NT2/D1 (cell line): ENCODE data around the gene GNAO1.

Experiments
- DNase-seq: peaks from one replicate; pipeline ENCODE4 v3.0.0-alpha.2; 2011; ENCODE audit warnings: low read depth, low spot score
- H3K27me3 ChIP-seq: 2 replicates; pipeline ENCODE4 v1.6.0; 2011; ENCODE audit warnings: mild to moderate bottlenecking; ENCODE audit not compliant: insufficient read length, insufficient read depth
- H3K36me3 ChIP-seq: 2 replicates; pipeline ENCODE4 v1.6.1; 2011; ENCODE audit warnings: mild to moderate bottlenecking, low read length, mixed read lengths; ENCODE audit not compliant: insufficient read depth, insufficient read length
- H3K4me1 ChIP-seq: 2 replicates; pipeline ENCODE4 v1.5.1; 2011; ENCODE audit not compliant: insufficient read depth, insufficient read length
- H3K4me3 ChIP-seq: 2 replicates; pipeline ENCODE4 v1.5.1; 2011; ENCODE audit warnings: low read depth; ENCODE audit not compliant: insufficient read length
- H3K9ac ChIP-seq: 2 replicates; pipeline ENCODE4 v1.6.0; 2011; ENCODE audit warnings: low read depth; ENCODE audit not compliant: insufficient read length
- H3K9me3 ChIP-seq: 2 replicates; pipeline ENCODE4 v1.5.1; 2011; ENCODE audit warnings: mild to moderate bottlenecking, low read length; ENCODE audit not compliant: insufficient read depth
- SUZ12 ChIP-seq: IDR thresholded peaks from 2 replicates; pipeline ENCODE4 v1.6.1; 2011; ENCODE audit not compliant: insufficient read length, insufficient read depth; ENCODE audit errors: extremely low read depth
- YY1 ChIP-seq: IDR thresholded peaks from 2 replicates; pipeline ENCODE4 v1.6.1; 2011; ENCODE audit not compliant: insufficient read length, insufficient read depth
- ZNF274 ChIP-seq: IDR thresholded peaks from 2 replicates; pipeline ENCODE4 v1.6.1; 2011; ENCODE audit warnings: mild to moderate bottlenecking, low read depth, low read length

GNAO1 gene

DNA sequence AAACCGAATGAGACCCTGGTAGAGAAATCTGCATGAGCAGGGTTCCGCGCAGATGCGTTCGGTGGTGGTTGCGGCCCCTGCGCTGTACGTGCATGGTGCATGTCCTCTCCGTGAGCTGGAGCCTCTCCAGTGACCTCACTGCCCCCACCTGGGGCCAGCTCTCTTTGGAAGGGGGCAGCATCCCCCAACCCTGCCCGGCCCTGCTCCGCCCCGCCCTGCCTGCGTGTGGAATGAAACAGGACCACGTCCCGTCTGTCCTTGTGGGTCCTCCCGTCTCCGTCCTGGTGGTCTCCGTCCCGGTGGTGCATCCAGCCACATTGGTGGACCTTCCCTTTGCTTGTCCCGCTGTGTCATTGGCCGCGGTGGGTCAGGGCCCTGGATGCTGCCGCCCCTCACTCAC is 149.1 kb downstream of the GNAO1 start:
- no peaks in the 10 kb centered on the region for H3K36me3 ChIP-seq
- no peak overlapping the region for H3K4me3 ChIP-seq
- H3K9me3 ChIP-seq = no peaks in the 10 kb centered on the region
- H3K9ac ChIP-seq = no peak overlapping the region
- no peaks in the 10 kb centered on the region for H3K27me3 ChIP-seq
- no peak for TF ChIP-seq SUZ12
- no peak for TF ChIP-seq YY1
- no peak for TF ChIP-seq ZNF274
- peaks cover 20% of the 10 kb centered on the region for H3K4me1 ChIP-seq
- no peak for DNase-seq

DNA sequence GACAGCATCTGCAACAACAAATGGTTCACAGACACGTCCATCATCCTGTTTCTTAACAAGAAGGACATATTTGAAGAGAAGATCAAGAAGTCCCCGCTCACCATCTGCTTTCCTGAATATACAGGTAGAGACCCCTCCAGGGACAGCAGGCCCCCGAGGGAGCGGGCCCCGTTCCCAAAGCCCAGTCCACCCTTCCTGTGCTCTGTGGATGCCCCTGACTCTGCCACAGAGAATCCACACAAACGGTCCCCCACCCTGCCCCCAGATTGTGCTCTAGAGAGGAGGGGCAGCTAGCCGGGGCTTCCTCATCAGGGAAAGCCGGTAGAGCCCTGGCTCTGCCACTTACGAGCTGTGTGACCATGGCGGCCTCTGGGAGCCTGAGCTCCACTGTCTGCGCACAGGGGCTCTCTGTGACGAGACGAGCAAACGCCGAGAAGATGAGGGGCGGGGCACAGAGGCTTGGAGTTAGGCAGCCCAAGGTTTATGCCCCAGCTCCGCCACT is 149.6 kb downstream of the GNAO1 start:
- H3K4me1 ChIP-seq = peaks cover 15% of the 10 kb centered on the region
- no peaks in the 10 kb centered on the region for H3K9me3 ChIP-seq
- no peak overlapping the region for H3K9ac ChIP-seq
- DNase-seq = no peak
- no peaks in the 10 kb centered on the region for H3K27me3 ChIP-seq
- no peak for TF ChIP-seq SUZ12
- TF ChIP-seq YY1 = no peak
- TF ChIP-seq ZNF274 = no peak
- H3K36me3 ChIP-seq = no peaks in the 10 kb centered on the region
- no peak overlapping the region for H3K4me3 ChIP-seq

DNA sequence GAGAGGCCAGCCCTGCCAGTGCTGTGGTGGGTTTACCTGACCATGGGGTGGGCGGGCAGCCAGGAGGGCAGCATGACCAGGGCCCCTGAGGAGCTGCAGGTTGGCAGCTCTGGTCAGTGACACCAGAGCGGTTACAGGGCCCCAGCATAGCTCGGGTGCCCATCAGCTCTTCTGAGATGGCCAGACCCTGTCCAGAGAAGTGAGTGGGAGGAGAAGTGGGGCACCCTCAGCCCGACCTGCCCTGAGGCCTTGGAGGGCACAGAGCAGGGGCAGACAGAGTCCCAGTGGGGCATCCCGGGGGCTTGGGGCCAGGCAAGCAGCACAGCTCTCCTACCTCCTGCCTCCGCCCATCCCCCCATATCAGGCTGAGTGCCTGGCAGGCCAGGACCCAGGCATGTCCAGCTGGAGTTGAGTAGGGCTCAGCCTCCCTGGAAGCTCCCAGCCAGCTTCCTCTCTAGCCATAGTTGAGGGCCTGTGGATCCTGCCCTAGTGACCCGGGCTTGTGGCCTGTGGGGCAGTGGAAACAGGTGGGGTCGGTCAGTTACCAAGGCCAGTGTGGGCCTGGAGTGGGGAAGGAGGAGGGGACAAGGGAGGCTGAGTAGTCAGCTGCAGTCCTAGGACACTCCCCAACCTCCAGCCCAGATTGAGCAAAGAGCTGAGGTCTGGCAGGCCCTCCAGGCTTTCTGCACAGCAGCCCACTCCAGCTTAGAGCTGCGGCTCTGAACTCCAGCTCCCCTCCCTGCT is 150.5 kb downstream of the GNAO1 start:
- H3K9me3 ChIP-seq = no peaks in the 10 kb centered on the region
- no peak for DNase-seq
- H3K36me3 ChIP-seq = no peaks in the 10 kb centered on the region
- peaks cover 15% of the 10 kb centered on the region for H3K4me1 ChIP-seq
- H3K4me3 ChIP-seq = no peak overlapping the region
- H3K27me3 ChIP-seq = no peaks in the 10 kb centered on the region
- H3K9ac ChIP-seq = peak overlapping the region; percentile 25
- TF ChIP-seq ZNF274 (no peak), SUZ12 (no peak), YY1 (no peak)

DNA sequence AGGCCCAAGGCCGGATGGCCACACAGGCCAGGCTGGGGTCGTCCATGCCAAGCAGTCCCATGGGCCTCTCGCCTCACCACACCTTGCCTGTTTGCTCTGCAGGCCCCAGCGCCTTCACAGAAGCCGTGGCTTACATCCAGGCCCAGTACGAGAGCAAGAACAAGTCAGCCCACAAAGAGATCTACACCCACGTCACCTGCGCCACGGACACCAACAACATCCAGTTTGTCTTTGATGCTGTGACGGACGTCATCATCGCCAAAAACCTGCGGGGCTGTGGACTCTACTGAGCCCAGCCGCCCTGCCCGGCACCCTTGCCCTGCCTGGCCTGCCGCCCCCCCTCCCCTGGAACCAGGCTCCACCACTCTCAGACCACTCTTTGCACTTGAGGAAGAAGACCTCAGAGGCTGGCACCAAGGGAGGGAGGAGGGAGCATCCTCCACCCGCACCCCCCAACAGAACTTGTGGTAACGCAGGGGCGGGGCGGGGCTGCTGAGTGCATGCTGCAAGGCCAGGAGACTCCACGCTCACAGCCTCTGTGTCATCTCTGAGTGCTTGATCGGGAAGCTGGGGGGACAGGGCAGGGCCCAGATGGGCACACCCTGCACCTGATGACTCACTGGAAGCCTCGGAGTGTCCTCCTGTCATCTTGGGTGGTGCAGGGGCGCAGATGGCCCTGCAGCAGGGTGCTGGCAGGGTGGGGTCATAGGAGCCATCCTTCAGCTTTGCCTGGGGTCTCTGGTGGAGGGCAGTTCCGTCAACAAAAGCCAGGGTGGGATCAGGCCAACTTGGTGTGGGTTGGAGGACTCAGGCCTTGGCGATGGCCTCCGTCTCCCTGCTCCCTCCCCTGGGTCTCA is 152.6 kb downstream of the GNAO1 start:
- no peaks in the 10 kb centered on the region for H3K36me3 ChIP-seq
- no peaks in the 10 kb centered on the region for H3K27me3 ChIP-seq
- no peak overlapping the region for H3K9ac ChIP-seq
- DNase-seq = no peak
- H3K4me3 ChIP-seq = no peak overlapping the region
- H3K9me3 ChIP-seq = no peaks in the 10 kb centered on the region
- TF ChIP-seq ZNF274 = no peak
- peaks cover 15% of the 10 kb centered on the region for H3K4me1 ChIP-seq

DNA sequence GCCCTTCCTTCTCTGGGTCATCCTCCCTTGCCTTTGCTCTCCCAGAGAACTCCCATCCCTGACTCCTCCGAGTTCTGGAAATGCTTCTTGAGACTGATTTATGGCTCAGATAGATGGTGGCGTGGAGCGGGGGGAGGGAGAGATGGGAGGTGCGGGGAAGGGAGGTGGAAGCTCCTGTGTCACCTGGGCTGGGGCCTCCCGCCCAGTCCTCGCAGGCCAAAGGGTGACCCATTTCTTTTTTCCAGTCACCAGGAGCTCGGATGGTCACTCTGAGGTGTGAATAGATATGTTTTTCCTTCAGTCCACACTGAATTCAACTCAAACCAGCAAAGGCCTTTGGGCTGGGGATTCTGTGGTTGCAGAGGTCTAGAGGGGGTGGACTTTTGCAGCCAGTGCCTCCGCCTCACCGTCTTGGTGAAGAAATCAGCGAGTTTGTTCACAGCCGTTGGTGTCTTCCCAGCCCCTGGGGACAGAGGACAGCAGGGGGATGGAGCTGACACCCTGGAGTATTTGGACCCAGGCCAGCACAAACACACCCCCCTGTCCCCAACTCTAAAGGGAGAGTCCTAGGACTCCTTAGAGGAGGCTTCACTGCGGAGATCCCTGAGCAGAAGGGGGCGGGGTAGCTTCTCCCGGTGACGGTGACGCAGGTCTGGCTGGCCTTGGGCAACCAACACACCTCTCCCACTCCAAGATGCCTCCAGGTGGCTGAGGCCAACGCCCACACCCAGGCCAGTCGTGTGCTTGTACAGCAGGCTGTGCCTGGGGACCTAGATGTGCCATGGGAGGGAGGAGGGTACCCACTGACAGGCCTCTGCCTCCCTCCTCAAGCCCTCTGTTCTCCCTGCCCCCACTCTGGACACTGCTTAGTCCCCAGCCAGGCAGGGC is 153.5 kb downstream of the GNAO1 start:
- DNase-seq = no peak
- Histone ChIP-seq H3K27me3 (no peaks in the 10 kb centered on the region), H3K36me3 (no peaks in the 10 kb centered on the region)

DNA sequence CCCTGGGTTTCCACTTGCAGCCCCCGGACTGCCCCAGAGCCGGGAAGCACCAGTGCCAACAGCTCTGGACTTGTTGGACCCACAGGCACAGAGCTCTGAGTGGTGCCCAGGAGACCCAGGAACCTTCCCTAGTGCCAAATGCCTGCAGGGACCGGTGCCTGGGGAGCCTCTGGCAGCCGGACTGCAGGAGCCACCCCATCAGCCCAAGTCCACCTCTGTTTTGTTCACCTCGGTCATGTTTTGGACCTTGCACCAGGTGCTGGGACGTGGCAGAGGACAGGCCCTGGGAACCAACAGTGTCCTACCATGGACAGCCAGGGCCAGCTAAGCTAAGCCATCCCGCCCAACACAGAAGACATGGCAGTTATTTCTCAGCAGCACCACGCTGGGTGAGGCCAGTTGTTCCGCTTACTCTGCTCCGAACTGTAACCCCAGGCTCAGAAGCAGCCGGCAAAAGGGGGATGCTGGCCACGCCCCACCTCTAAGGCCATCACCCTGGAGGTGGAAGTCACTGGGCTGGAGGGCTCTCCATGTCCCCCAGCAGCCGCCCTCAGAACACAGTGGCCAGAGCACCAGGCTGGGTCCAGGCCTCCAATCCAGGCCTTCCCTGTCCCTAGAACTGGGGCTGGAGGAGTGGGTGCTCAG is 154.2 kb downstream of the GNAO1 start:
- H3K4me1 ChIP-seq = peaks cover 15% of the 10 kb centered on the region
- H3K9ac ChIP-seq = no peak overlapping the region
- no peaks in the 10 kb centered on the region for H3K36me3 ChIP-seq
- TF ChIP-seq ZNF274 = no peak
- no peak for TF ChIP-seq SUZ12
- no peak for TF ChIP-seq YY1
- no peaks in the 10 kb centered on the region for H3K27me3 ChIP-seq
- no peak overlapping the region for H3K4me3 ChIP-seq
- no peaks in the 10 kb centered on the region for H3K9me3 ChIP-seq
- no peak for DNase-seq

More for the DNA sequence above, 153.5 kb downstream of the GNAO1 start:
- H3K4me3 ChIP-seq = no peak overlapping the region
- H3K9ac ChIP-seq = no peak overlapping the region
- no peak for TF ChIP-seq YY1
- no peak for TF ChIP-seq SUZ12
- TF ChIP-seq ZNF274 = no peak
- peaks cover 15% of the 10 kb centered on the region for H3K4me1 ChIP-seq
- H3K9me3 ChIP-seq = no peaks in the 10 kb centered on the region
